NB4 (cell line): Measurements from ENCODE around the gene HEXIM1.

Experiments used
- DNase-seq: peaks from one replicate; pipeline ENCODE4 v3.0.0; 2010; ENCODE audit warnings: low read depth
- H3K4me3 ChIP-seq: one replicate; pipeline ENCODE4 v1.5.1; 2011; ENCODE audit warnings: mild to moderate bottlenecking, low read depth, low read length, moderate library complexity
- CTCF ChIP-seq: IDR thresholded peaks from one replicate; pipeline ENCODE4 v1.5.1; 2012; ENCODE audit warnings: low read depth, low read length
- MAX ChIP-seq: IDR thresholded peaks from 2 replicates; pipeline ENCODE4 v1.6.1; 2011; ENCODE audit warnings: low read depth, low read length
- MYC ChIP-seq: IDR thresholded peaks from 2 replicates; pipeline ENCODE4 v1.6.1; 2011; ENCODE audit warnings: low read depth, low read length
- POLR2A ChIP-seq: IDR thresholded peaks from 2 replicates; pipeline ENCODE4 v1.6.1; 2011; ENCODE audit warnings: mild to moderate bottlenecking; ENCODE audit not compliant: insufficient read length; ENCODE audit errors: extremely low read depth

HEXIM1 gene, protein sequence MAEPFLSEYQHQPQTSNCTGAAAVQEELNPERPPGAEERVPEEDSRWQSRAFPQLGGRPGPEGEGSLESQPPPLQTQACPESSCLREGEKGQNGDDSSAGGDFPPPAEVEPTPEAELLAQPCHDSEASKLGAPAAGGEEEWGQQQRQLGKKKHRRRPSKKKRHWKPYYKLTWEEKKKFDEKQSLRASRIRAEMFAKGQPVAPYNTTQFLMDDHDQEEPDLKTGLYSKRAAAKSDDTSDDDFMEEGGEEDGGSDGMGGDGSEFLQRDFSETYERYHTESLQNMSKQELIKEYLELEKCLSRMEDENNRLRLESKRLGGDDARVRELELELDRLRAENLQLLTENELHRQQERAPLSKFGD

DNA sequence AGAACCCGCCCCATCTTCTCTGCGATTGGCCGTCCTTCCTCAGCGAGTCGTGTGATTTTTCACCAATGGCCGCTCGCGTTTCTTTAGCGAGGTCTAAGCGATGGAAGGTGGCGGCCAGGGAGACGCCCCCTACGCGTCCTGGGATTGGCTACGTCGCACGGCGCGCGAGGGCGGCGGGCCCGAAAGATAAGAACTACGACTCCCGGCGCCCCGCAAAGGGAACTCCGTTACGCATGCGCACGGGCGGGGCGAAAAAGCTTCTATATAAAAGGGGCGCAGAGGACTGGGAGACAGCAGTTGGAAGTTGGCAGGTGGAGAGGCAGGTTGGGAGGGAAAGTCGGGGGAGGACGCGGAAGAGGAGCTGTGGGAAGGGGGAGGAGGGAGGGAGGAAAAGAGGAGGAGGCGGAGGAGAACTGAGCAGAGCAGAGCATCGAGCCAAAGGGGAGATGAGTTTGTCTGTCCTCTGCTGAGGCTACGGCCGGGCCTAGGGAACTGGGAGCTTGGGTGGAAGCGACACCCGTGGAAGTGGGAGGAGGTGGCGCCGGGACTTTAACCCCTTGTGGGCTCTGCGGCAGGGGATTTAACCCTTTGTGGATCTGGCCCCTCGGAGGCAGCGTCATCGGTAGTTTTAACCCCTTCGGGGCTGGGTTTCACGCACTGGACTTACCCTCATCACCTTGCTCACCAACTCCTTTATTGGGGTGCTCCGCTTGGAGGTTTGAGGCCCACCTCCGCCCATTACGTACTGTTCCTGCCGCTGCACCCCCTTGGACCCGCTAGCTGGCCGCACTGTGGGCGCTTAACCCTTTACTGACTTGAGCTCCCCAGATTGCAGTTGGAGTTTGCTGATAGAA is at the start of gene HEXIM1:
Gene HEXIM1, plus strand, starts transcription at position 293 of the 854 bp plus-strand sequence. CDS start 716 bp downstream, outside the sequence.
- peak within 1 kb of the TSS; percentile 86 for H3K4me3 ChIP-seq
- TF ChIP-seq MAX (peak; percentile 20; the same call in 1 of the 2 replicates), POLR2A (peak; percentile 100), MYC (no peak; the same call in 1 of the 2 replicates)
- DNase-seq, result peak; percentile 99

- TF ChIP-seq CTCF (peak; percentile 90), POLR2A (no peak)
- no peak overlapping the region for H3K4me3 ChIP-seq
- DNase-seq, result peak; percentile 74
Measured at GRCh38 chr17:45098869-45099616, 49.2 kb upstream of the HEXIM1 start.

DNA sequence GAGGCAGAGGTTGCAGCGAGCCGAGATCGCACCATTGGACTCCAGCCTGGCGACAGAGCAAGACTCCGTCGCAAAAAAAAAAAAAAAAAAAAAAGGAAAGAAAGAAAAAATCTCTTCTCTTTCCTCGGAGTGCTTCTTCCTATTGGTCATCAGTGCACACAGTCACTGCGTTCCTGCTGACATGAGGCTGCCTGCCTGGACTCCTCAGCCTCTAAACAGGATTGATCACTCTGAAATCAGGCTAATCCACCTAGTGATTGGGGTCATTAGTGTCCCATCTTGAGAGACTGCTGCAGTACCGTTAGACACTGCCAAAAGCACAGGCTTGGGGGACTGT is 46.8 kb upstream of the HEXIM1 start:
- H3K4me3 ChIP-seq, result no peak overlapping the region
- TF ChIP-seq MYC (no peak), MAX (no peak), POLR2A (no peak), CTCF (no peak)
- DNase-seq, result no peak

DNA sequence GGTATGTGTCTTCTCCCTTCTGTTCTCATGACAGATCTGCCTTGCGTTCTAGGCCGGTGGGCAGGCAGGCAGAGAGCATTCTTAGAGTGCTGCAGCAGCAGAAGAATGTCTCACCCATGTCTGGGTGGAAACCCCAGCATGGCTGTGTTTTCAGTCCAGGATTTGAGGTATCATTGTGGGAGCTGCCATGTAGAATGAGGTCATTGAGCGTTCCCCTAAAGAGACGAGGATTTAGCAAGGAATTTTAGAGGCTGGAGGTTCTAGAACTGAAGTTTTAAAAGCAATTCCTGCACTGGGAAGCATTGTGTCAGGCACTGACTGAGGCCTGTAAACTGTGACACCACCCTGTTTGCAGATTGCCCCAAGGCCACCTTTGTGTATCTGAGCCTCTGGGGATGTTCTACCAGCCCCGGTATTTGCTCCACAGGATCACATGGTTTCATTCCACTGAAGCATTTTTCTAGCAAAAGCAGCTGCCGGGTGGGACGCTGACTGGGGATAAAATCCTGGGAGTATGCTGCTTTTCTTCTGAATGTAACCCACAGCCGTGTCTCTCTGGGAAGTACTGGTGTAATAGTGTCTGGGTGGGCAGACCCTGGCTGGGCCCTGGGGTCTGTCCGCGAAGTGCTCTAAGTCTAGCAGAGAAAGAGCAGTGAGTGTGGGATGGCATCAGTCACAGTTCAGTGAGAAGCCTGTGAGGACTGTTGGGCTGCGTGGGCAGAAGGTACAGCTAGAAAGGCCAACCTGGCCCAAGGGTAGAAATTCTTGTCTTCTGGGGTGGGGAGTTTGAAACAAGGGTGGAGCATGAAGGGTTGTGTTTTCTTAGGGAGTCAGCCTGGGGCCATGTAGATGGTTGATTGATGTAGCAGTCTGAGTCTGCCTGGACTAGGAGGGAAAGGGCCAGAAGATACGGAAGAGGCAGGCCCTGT is 46.1 kb upstream of the HEXIM1 start:
- no peak overlapping the region for H3K4me3 ChIP-seq
- TF ChIP-seq MAX (no peak), POLR2A (no peak), CTCF (no peak)
- DNase-seq, result no peak

GRCh38 chr17:45102856-45103255 is 45.4 kb upstream of the HEXIM1 start:
- H3K4me3 ChIP-seq, result no peak overlapping the region
- DNase-seq, result no peak
- TF ChIP-seq POLR2A (no peak), MAX (no peak), CTCF (no peak), MYC (no peak)
